ENCODE measurements around the gene KIF6. TPM values are rescaled to one million over a fixed set of nuclear protein-coding genes. Genes with fewer than 3 reads are reported as not detected.

KIF6 gene
- total RNA-seq, 4 donors from 2014 or later: 0.10 to 0.61 (median 0.13) TPM; not detected in 1

DNA sequence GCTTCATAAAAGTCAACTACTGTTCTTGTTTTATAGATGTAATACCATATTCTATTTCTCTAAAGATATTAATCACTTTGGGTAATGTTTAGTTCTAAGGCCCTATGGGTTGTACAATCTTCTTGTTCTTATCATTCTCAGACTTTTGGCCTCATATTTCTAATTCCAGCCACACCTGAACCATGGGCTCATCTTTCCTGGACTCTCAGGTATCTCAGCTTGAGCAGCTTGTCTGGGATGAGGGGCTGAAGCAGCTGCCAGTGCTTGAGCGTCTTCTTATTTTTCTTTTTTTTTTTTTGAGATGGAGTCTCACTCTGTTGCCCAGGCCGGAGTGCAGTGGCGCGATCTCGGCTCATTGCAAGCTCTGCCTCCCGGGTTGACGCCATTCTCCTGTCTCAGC, 150.2 kb downstream of the KIF6 start:
- intact Hi-C loops (cut with DNase I; ENCODE audit: low total_unique reads): no loop called here
- no peak for TF ChIP-seq POLR2A (IDR thresholded peaks at IDR 0.05)
- TF ChIP-seq, protein P1, sequence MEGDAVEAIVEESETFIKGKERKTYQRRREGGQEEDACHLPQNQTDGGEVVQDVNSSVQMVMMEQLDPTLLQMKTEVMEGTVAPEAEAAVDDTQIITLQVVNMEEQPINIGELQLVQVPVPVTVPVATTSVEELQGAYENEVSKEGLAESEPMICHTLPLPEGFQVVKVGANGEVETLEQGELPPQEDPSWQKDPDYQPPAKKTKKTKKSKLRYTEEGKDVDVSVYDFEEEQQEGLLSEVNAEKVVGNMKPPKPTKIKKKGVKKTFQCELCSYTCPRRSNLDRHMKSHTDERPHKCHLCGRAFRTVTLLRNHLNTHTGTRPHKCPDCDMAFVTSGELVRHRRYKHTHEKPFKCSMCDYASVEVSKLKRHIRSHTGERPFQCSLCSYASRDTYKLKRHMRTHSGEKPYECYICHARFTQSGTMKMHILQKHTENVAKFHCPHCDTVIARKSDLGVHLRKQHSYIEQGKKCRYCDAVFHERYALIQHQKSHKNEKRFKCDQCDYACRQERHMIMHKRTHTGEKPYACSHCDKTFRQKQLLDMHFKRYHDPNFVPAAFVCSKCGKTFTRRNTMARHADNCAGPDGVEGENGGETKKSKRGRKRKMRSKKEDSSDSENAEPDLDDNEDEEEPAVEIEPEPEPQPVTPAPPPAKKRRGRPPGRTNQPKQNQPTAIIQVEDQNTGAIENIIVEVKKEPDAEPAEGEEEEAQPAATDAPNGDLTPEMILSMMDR (IDR thresholded peaks at IDR 0.05): no peak
- DNase-seq (ENCODE audit: low spot score in 2 of 2): no peak
- H3K4me3 ChIP-seq (ENCODE audit: low read depth, poor library complexity, severe bottlenecking): no peak overlapping the region
- 83 to 84% methylated on average over 7 of the region's 7 CpGs for WGBS, 2 donors

DNA sequence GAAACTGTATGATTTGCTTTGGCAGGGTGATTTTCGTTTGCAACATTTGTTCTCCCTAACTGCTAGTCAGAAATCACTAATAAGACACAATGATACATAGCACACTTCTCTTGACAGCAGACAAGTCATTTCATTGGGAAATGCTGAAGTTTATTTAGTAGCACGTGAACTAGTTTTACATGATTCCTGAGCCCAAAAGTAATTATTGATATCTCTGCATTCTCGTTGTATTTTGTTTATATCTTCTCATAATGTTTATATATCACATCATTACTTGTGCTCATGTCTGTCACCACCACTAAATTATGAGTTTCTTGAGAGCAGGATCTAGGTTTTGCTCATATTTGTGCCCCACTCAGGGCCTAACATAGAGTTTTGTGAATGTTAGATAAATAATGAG, 151.7 kb downstream of the KIF6 start:
- no peak overlapping the region for H3K4me3 ChIP-seq (ENCODE audit: low read depth, poor library complexity, severe bottlenecking)
- intact Hi-C loops (cut with DNase I; ENCODE audit: low total_unique reads): no loop called here
- TF ChIP-seq POLR2A (IDR thresholded peaks at IDR 0.05): no peak
- TF ChIP-seq, protein P1 (IDR thresholded peaks at IDR 0.05): no peak
- 40 to 43% methylated on average over 3 of the region's 3 CpGs for WGBS, 2 donors
- no peak for DNase-seq (ENCODE audit: low spot score in 2 of 2)

DNA sequence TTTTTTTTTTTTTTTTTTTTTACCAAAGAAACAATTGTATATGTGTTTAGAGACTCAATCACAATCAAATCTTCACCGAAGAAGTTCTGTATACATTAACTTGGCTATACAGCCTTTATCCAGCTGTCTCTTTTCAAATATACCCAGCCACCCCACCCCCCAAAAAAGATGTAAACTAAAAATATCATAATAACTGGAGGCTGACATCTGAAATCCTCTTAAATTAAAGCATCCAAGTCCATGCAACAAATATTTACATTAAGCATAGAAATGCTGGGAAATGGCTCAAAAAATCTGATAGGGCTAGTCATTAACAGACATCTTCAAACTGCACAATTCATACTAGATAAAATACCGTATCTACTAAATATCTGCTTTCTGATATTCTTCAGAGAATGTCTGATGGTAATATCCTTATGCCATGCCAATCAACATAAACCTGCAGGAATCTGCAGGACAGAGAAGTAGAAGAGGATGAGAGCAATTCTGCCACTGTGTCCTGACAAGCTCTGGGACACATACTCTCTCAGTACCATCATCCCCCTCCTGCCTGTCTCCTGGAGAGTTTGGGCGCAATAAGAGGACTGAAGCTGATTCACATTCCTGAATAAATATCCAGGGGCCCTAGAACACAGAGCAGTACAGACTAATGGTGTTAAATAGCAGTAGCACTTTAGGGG, 152.4 kb downstream of the KIF6 start:
- no peak for DNase-seq (ENCODE audit: low spot score in 2 of 2)
- no peak for TF ChIP-seq POLR2A (IDR thresholded peaks at IDR 0.05)
- TF ChIP-seq, protein P1 (IDR thresholded peaks at IDR 0.05): no peak
- 65 to 83% methylated on average over 3 of the region's 3 CpGs for WGBS, 2 donors
- intact Hi-C loops (cut with DNase I; ENCODE audit: low total_unique reads): no loop called here
- no peak overlapping the region for H3K4me3 ChIP-seq (ENCODE audit: low read depth, poor library complexity, severe bottlenecking)

DNA sequence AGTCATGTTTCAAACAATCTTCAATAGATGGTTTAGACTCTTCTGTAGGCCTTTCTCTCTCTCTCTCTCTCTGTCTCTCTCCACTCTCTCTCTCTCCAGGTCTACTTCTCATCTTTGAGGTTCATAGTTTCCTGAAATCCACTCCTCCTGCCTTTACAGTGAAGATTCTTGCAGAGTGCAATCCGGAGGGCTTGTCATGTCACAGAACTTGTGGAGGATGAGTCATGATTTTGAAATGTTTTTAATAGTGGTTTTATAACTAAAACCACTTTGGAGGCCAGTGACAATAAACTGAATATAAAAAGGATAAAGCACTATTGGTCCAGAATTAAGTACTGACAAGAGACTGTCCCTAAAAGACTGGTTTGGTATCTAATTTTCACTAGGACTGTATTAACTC, 156.3 kb downstream of the KIF6 start:
- no peak for TF ChIP-seq POLR2A (IDR thresholded peaks at IDR 0.05)
- TF ChIP-seq, protein P1 (IDR thresholded peaks at IDR 0.05): no peak
- H3K4me3 ChIP-seq (ENCODE audit: low read depth, poor library complexity, severe bottlenecking): no peak overlapping the region
- intact Hi-C loops (cut with DNase I; ENCODE audit: low total_unique reads): no loop called here
- no peak for DNase-seq (ENCODE audit: low spot score in 2 of 2)
- 20 to 22% methylated on average over 1 of the region's 1 CpG for WGBS, 2 donors

DNA sequence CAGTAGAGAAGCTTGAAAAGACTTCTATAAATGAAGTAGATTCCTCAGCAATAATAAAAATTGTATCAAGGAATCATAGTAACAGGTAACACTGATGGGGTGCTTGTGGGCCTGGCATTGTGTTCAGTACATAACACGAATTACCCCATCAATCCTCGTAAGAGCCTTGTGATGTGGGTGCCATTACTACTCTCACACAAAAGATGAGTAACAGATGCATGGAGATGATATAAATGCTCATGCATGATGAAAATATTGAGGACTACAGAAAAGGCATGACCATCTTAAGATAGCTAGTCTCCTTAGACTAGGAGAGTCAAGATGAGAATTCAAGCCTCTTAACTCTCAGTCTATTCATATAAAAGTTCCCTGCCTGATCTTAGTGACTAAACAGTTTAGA, 158.1 kb downstream of the KIF6 start:
- no peak for TF ChIP-seq POLR2A (IDR thresholded peaks at IDR 0.05)
- TF ChIP-seq, protein P1 (IDR thresholded peaks at IDR 0.05): no peak
- 78 to 83% methylated on average over 2 of the region's 2 CpGs for WGBS, 2 donors
- no peak for DNase-seq (ENCODE audit: low spot score in 2 of 2)
- no peak overlapping the region for H3K4me3 ChIP-seq (ENCODE audit: low read depth, poor library complexity, severe bottlenecking)
- intact Hi-C loops (cut with DNase I; ENCODE audit: low total_unique reads): no loop called here

DNA sequence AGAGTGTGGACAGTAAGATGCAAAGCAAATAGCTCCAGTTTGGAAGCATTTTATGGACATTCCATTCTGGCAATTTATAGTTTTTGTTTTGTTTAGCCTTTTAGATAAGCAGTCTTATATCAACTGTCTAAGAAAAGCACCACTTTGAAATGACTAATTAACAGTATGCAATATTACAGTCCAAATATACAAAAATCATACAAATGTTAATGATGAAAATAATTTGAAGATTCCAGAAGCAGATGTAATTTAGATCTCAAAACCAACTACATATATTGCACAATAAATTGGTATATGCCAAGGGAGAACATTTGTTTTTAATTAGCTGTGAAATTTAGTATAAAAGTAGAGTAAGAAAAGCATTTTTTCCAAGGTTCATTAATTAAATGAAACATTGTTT, 158.8 kb downstream of the KIF6 start:
- H3K4me3 ChIP-seq (ENCODE audit: low read depth, poor library complexity, severe bottlenecking): no peak overlapping the region
- intact Hi-C loops (cut with DNase I; ENCODE audit: low total_unique reads): no loop called here
- no peak for DNase-seq (ENCODE audit: low spot score in 2 of 2)
- TF ChIP-seq POLR2A (IDR thresholded peaks at IDR 0.05): no peak
- TF ChIP-seq, protein P1 (IDR thresholded peaks at IDR 0.05): no peak
